RKO (cell line): ENCODE data around the gene UBE2J2.
A peak's percentile ranks its signal among the peaks of the same experiment; 100 is the strongest.

Experiments
- DNase-seq: peaks from one replicate; pipeline ENCODE4 v3.0.0-alpha.2; 2016; ENCODE audit warnings: low spot score

The UBE2J2 gene

GRCh38 chr1:1280782-1281481, 7.3 kb upstream of the UBE2J2 start:
- DNase-seq, result no peak

- DNase-seq, result no peak
These were observed 5.4 kb upstream of the UBE2J2 start for GRCh38 chr1:1279028-1279427.

GRCh38 chr1:1278620-1279019, 5.0 kb upstream of the UBE2J2 start:
- DNase-seq, result no peak

GRCh38 chr1:1275836-1276235, 2.2 kb upstream of the UBE2J2 start:
- no peak for DNase-seq

DNA sequence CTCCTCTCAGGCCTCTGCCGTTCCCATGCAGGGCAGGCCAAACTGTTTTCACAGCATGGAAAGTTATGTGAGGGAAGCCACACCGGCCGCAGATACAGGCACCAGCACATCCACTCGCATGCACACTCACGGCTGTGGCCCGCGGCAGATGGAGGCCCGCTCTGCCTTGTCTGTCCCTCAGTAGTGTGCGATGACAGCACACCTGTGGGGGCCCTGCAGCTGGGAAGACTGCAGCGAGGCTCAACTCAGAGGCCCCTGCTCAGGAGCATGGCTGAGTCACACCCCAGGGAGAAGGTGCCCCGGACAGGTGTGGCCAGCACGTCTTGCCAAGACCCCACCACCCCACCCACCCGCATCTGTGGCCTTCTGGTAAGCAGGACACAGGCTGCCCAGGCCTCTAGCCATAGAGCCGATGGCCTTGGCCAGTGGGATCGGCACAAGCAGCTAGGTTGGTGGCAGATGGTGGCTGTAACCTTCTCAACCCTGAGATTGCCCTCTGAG, 1.3 kb upstream of the UBE2J2 start:
- no peak for DNase-seq

GRCh38 chr1:1274299-1274930, 761 bp upstream of the UBE2J2 start:
- DNase-seq, result peak; percentile 16

GRCh38 chr1:1273209-1273511, 494 bp downstream of the UBE2J2 start:
- DNase-seq, result peak; percentile 13

DNA sequence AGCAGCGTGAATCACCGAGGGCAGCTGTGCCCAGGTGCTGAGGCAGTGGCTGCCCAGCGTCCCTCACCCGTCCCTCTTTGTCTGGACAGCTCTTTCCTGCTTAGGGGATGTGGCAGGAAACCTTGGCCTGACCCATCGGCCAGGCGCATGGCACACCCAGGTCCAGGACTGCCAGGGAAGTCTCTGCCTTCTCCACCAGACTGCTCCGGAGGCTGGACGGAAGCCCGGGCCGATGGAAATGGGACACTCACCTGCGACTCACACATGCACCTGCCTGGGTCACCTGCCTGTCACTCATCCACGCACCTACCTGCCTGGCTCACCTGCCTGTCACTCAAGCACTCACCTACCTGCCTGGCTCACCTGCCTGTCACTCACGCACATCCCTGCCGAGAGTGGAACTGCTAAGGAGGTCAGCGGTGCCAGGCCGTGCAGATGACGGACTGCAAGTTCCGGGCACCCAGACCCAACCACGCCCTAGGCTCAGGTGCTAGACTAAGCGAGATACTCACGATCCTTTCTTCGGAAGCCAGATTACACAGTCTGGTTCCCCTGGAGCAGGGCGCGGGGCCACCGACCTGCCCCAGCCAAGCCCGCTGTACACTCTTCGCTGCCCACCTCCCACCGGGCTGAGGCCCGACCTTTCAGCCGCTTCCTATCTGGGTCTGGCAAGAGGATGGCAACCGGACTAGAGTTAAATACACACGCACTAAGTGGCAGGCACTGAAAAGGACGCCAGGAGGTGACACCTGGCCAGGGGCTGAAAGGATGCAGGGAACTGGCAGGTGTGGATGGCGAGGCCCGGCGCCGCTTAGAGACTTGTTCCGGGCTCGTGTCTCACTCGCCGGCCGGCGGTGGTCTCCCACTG, 1.1 kb downstream of the UBE2J2 start:
- DNase-seq, result peak; percentile 30

DNA sequence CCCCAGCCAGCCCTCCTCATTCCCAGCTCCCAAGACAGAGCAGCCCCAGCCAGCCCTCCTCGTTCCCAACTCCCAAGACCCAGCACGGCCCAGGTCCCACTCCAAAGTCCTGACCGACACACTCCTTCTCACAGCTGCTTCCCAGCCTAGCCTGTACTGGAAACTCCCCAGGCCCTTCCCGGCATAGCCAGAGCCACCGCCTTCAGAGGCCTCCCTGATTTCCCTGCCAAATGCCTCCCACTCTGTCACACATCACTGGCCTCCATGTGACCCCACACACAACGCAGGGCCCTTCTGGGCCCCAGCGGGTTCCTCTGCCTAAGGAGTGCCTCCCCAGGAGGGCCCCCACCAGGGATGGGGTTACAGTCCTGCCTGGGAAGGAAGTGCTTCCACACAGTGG, 2.8 kb downstream of the UBE2J2 start:
- no peak for DNase-seq

GRCh38 chr1:1268284-1268682, 5.4 kb downstream of the UBE2J2 start:
- DNase-seq, result no peak

- no peak for DNase-seq
These were observed 6.0 kb downstream of the UBE2J2 start for GRCh38 chr1:1267488-1268283.

DNA sequence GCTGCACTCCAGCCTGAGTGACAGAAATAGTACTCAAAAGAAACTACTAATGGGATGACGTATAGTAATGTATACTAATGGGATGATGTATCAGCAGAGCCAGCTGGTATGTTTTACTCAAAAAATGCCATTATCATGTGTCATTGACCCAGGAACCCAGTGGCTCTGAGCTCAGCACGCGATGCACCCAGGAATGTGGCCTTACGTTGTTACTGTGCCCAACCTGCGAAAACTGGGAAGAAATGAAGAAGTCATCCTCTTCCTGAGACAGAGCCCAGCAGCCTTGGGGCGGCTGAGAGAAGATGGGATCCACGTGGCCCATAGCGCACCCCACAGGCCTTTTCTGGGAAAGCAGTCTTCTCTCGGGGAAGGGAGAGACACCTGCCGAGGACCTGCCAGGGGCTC, 8.8 kb downstream of the UBE2J2 start:
- peak; percentile 97 for DNase-seq

GRCh38 chr1:1264026-1264425, 9.6 kb downstream of the UBE2J2 start:
- no peak for DNase-seq

DNA sequence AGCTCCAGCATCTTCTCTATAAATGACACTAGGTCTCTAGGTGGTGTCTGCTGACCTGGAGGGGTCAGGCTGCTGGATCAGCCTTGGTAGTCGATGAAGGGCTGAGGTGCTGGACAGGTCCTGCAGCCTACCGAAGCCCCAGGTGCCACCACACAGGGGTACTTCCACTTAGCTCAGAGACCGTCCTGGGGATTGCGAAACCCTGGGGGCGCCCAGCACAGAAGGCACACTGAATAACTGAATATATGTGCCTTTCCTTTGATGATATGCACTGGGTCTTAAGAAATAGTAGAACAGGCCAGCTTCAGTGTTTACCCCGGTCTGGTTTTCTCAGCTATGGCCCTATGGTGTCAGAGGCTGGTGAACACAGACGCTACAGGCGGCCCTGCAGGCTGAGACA, 10.9 kb downstream of the UBE2J2 start:
- no peak for DNase-seq

DNA sequence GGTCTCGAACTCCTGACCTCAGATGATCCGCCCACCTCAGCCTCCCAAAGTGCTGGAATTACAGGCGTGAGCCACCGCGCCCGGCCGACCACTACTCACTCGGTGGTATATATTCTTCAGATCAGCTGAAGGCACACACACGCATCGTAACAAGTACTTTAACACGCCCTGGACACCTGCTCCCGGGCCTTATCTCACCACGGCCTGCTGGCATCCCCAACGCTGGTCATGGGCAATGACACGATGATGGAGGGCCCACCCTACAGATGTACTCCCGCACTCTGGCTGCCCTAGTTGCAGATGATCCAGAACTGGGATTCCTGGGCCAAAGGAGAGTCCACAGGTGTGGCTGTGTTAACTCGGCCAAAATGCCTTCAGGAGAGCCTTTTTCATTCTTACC, 11.6 kb downstream of the UBE2J2 start:
- DNase-seq, result no peak

GRCh38 chr1:1260843-1261560, 12.7 kb downstream of the UBE2J2 start:
- no peak for DNase-seq

GRCh38 chr1:1259951-1260600, 13.6 kb downstream of the UBE2J2 start:
- DNase-seq, result no peak

- no peak for DNase-seq
These were observed 14.1 kb downstream of the UBE2J2 start for GRCh38 chr1:1259540-1259939.

- no peak for DNase-seq
These were observed 14.6 kb downstream of the UBE2J2 start for GRCh38 chr1:1259119-1259488.

DNA sequence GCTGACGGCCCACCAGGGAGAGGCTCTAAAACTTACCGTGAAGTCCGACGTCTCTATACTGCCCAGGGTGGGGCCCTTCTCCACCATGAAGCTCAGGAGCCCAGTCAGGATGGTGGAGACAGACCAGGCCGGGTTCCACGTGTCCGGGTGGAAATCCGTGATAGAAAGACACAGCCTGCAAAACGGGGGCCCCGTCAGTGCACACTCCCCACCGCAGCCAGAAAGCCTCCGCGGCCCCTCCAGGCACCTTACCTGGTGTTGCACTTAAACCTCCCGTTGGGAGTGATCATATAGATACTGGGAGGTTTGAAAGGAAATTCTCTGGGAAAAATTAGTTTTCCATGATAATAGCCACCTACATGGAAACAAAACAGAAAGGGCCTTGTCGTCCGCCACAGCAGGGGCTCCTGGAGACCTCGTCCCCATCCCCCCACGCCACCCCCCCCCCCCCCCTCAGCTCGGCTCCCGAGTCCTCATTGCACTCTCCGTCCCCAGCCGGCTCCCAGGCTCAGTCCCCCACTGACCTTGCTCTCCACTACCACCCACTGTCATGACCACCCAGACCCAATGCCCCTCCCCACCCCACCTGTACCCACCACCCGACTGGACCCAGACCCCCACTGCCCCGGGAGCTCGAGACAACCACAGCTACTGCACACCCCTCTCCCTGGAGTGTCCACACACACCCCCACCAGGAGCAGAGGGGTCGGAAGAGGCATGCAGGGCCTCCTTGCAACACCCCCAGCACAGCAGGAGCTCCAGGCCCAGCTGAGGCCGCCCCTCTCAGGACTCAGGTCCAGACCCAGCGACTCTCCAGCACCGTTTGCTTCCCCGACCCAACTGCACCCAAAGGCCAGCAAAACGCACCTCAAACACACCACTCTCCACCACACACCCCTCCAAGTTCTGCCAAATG, 16.4 kb downstream of the UBE2J2 start:
- no peak for DNase-seq
